GM21723 (cell line): ENCODE results near the gene NOB1.
"Not testable (repeated sequence)": the region's sequence is repeated elsewhere in the genome, so short reads cannot be mapped to it uniquely, and the experiment has no call there.

Source experiments
- ATAC-seq: cut with Tn5 transposase; IDR thresholded peaks from one replicate; pipeline ENCODE4 v1.9.1; 2021; ENCODE audit warnings: mild to moderate bottlenecking, moderate library complexity; ENCODE audit not compliant: unreplicated experiment

NOB1 gene

GRCh38 chr16:69761983-69762813, 7.5 kb upstream of the NOB1 start, which contains the start of gene WWP2:
TSS of gene WWP2 (plus strand) at chr16:69762332. CDS start at chr16:69787011, 24,679 bp downstream.
- peak; percentile 71 for ATAC-seq

GRCh38 chr16:69757375-69757774, 2.6 kb upstream of the NOB1 start:
- ATAC-seq, result not testable (repeated sequence)

GRCh38 chr16:69756705-69757104, 2.0 kb upstream of the NOB1 start:
- ATAC-seq, result no peak

- no peak for ATAC-seq
These were observed 620 bp downstream of the NOB1 start for GRCh38 chr16:69754143-69754468.

- no peak for ATAC-seq
These were observed 5.9 kb downstream of the NOB1 start for GRCh38 chr16:69748694-69749345.

GRCh38 chr16:69747115-69747514, 7.6 kb downstream of the NOB1 start:
- no peak for ATAC-seq

DNA sequence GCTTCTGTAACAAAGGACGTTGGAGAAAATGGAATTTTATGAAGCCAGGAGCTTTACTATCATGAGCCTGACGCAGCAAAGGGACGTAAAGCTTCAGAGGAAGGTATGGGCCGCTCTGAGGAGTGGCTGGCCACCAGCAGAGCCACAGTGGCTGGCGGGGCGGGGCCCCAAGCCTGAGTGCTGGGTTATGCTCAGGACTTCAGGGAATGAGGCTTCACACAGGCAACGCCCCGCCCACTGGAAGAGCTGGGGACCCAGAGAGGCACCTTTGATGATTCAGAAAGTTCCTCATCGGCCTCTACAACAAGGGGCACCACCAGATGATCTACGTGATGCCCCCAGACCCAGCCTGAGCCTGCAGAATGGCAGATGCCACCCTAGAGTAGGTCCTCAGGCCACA, 8.8 kb downstream of the NOB1 start:
- ATAC-seq, result no peak

DNA sequence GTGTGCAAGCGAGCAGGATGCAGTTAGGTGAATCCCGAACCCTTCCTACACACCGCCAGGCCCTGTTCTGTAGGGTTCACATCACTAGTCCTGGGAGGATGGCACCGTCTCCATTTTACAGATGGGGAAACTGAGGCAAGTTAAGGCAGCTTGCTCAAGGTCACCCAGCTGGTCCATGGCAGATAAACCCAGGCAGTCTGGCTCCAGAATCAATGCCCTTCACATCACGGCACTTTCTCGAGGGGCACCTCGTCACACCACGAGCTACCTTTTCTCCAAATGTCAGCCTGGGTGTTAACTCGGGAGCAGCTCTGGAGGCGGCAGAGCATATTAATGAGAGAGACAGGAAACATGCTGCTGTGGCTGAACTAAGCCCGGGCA, 9.5 kb downstream of the NOB1 start:
- no peak for ATAC-seq

GRCh38 chr16:69744363-69745231, 10.1 kb downstream of the NOB1 start:
- no peak for ATAC-seq

DNA sequence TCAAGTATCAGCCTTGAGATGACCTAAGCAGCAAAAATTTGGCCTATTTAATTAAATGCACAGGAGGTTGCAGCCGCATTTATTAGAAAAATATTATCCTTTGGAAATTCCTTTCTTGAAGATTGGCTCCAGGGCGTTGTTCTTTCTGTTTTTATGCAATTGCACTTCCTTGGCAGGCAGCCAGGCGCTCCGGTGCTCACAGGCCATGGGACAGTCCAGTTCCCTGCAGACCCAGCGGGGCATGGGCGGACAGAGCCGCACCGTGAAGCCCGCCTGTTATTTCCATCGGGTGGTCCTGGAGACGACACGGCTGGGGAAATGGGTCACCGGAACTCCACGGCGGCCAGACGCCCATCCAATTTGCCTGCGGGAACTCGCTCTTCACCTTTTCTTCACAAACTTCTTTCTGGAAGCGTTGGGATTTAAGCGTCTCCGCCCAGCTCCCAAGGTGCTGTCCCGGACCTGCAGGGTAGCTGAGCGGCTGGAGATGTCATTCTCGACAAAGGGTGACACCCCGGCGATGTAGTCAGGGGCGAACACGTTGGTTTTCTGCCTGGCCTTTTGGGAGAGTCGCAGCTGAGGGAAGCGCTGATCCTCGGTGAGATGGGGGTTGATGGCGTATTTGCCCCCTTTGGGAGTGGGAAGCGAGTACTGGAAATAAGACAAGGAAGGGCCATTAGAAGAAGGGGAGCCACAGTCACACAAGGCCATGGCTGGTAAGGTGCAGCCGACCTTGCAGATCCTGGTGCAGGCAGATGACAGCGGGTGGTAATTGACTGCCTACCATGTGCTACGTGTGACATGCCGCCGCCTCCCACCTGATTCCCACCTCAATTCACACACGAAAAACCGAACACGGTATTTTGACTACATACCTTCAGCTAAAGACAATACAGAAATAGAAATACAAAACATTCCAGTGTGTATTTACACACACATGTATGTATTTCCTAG, 12.5 kb downstream of the NOB1 start:
- no peak for ATAC-seq

DNA sequence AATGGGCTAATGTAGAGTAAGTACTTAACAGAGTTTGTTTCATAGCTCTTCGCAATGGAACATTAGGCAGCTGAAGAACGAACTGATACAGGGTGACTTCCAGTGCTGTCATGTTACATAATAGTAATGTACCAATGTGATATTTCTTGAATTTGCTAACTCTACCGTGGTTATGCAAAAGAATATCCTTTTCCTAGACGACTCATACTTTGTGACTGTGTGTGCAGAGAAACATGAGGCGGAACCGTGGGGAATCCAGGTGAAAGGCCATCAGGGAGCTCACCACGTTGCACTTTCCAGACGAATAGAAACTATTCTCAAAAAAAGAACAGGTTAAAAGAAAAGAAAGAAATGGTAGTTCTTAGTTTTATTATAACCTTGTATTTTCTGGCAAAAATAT, 13.2 kb downstream of the NOB1 start:
- no peak for ATAC-seq

- no peak for ATAC-seq
These were observed 22.6 kb downstream of the NOB1 start for GRCh38 chr16:69732101-69732500.

DNA sequence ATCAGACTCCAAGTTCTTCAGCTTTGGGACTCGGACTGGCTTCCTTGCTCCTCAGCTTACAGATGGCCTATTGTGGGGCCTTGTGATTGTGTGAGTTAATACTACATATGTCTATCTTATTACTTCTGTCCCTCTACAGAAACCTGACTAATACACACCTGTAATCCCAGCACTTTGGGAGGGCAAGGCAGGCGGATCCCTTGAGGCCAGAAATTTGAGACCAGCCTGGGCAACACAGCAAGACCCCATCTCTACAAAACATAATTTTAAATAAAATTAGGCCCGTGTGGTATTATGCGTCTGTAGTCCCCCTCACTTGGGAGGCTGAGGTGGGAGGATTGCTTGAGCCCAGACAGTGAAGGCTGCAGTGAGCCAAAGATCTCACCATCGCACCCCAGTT, 23.4 kb downstream of the NOB1 start:
- not testable (repeated sequence) for ATAC-seq

DNA sequence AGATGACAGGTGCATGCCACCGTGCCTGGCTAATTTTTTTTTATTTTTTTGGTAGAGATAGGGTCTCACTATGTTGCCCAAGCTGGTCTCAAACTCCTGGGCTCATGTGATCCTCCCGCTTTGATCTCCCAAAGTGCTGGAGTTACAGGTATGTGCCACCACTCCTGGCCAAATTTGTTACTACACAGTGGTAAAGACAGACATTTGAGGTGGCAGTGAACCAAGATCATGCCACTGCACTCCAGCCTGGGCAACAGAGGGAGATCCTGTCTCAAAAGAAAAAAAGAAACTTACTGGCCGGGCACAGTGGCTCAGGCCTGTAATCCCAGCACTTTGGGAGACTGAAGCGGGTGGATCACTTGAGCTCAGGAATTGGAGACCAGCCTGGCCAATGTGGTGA, 25.7 kb downstream of the NOB1 start:
- not testable (repeated sequence) for ATAC-seq

DNA sequence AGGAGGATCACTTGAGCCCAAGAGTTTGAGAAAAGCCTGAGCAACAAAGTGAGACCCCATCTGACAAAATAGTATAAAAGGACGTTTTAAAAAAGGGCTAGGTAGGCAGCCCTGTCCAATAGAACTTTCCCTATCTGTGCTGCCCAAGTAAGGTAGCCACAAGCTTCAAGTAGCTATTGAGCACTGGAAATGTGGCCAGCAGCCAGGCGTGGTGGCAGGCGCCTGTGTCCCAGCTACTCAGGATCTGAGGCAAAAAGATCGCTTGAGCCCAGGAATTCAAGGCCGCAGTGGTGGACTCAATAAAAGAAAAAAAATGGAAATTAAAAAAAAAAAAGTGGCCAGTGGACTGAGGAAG, 26.8 kb downstream of the NOB1 start:
- no peak for ATAC-seq

DNA sequence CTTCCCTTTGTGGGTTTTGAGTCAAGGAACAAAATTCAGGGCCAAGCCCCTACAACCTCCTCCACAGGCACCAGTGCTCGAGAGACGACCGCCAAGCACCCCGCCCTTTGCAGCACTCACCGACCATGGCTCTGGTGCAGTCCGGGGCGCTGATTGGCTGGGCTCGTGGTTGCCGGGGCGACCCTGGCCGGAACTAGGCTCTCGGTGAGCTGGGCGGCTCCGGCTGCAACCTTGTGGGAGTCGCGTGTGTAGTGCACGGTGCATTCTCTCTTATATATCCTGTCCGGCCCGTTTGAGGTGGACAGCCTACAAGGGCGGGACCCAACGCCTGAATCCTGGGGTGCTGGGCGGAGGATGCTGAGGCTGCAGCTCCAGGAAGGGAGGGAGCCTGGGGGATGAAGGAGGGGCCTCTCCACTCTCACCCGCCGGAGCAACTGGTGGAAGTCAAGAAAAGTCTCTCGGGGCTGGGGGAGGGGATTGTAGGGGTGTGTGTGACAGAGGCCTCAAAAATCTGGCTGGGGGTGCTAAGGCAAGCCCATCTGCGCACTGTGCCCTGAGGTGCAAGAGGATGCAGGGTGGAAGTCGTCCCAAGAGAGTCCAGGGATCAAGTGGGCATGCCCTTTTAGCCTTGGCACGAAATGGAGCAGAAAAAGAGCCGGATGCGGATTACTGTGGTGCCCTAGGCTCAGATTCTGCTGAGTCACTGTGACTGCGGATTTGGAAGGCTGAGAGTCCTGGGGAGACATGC, 28.2 kb downstream of the NOB1 start, which contains the start of gene NQO1:
Gene NQO1 (minus strand): TSS at position 248 of the 748 bp plus-strand sequence. CDS start 121 bp downstream, at position 127.
- ATAC-seq, result peak; percentile 99

- ATAC-seq, result no peak
These were observed 29.0 kb downstream of the NOB1 start for GRCh38 chr16:69725480-69726312.

DNA sequence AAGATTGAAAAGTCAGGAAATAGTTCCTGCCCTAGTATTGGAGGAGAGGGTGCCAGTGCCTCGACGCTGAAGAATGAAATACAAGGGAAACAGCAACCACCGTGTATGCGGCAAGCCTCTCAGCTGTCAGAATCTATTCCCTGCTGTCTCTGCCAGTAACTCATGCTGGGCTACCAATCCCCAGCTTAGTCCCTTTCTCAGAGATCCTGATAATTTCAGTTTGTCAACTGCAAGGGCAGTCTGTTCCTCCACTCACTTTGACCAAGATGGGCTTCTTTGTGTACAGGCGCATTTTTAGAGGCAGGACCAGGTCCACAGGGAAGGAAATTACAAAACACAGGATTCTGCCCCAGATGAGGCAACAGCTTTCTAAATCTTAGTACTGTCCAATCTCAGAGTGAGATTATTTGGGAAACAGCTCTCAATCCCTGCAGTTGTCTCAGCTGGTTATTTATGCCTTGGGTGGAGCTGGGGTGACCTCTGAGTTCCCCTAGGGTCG, 29.7 kb downstream of the NOB1 start:
- no peak for ATAC-seq
